HepG2 (cell line): ENCODE data around the gene ZNRD2. TPM values are rescaled to one million over a fixed set of nuclear protein-coding genes. Genes with fewer than 3 reads are reported as not detected.
A peak's percentile ranks its signal among the peaks of the same experiment; 100 is the strongest.

ENCODE experiments used
- IKZF4 ChIP-seq: sonication (generic); formaldehyde crosslinking; IDR thresholded peaks from 2 replicates; pipeline ENCODE4 v1.5.1; 2020; ENCODE audit warnings: borderline replicate concordance, mild to moderate bottlenecking, low read depth, missing genetic modification reagents; ENCODE audit errors: not compliant biosample characterization
- MAZ ChIP-seq, 2 experiments: sonication (generic) in 1 of 2; formaldehyde crosslinking in 1 of 2; IDR thresholded peaks; 2 replicates each; pipeline versions ENCODE4 v1.5.0 to v1.6.1; 2012 to 2020; ENCODE audit warnings: low read depth in 2 of 2, mild to moderate bottlenecking in 2 of 2, borderline replicate concordance in 1 of 2, improper control_type of control experiment in 1 of 2, low read length in 1 of 2, missing genetic modification reagents in 1 of 2, moderate library complexity in 1 of 2
- MIER3 ChIP-seq: IDR thresholded peaks from 2 replicates; pipeline ENCODE4 v1.6.1; 2016; ENCODE audit warnings: missing compliant biosample characterization, borderline replicate concordance
- NFE2L2 ChIP-seq: fragments of 150-350 bp; IDR thresholded peaks from 2 replicates; pipeline ENCODE4 v1.6.1; 2014; ENCODE audit warnings: low read length
- TEAD3 ChIP-seq: optimal IDR thresholded peaks from 2 replicates; pipeline ENCODE3; 2016; ENCODE audit warnings: borderline replicate concordance
- ZNF614 ChIP-seq: IDR thresholded peaks from 2 replicates; pipeline ENCODE4 v1.6.1; 2018; ENCODE audit warnings: missing biosample characterization, missing genetic modification reagents, inconsistent platforms, borderline replicate concordance
- ZNF660 ChIP-seq: sonication (generic); formaldehyde crosslinking; IDR thresholded peaks from 2 replicates; pipeline ENCODE4 v1.5.1; 2020; ENCODE audit warnings: mild to moderate bottlenecking, low read depth, missing genetic modification reagents, borderline replicate concordance
- polyA plus RNA-seq, 8 experiments: library from polyadenylated mRNA; depleted of rRNA in 3 of 8; stranded (reverse) in 7 of 8; unstranded in 1 of 8; fragments of >200 nt; fragmentation: Illumina TruSeq in 4 of 8; extraction: Trizol in 4 of 8; gene quantifications; 2 replicates each; pipeline versions ENCODE4 v1.2.1 to v1.2.3, GENCODE V29; 2011 to 2016; ENCODE audit warnings: low read depth in 4 of 8, missing spikeins in 1 of 8, mixed read lengths in 1 of 8; ENCODE audit not compliant: insufficient read depth in 1 of 8
- total RNA-seq, 5 experiments: library from RNA; depleted of rRNA; stranded (reverse); fragments of >200 nt; fragmentation: Illumina TruSeq; extraction: Trizol; gene quantifications; 2 replicates each; pipeline ENCODE4 v1.2.3, GENCODE V29; 2016; ENCODE audit warnings: low read depth in 1 of 5
- TF ChIP-seq, protein P1 (sequence below): sonication (generic); formaldehyde crosslinking; IDR thresholded peaks from 2 replicates; pipeline ENCODE4 v1.5.1; 2020; ENCODE audit warnings: mild to moderate bottlenecking, missing genetic modification reagents, moderate library complexity
- TF ChIP-seq, protein P2 (sequence below): sonication (generic); formaldehyde crosslinking; IDR thresholded peaks from 2 replicates; pipeline ENCODE4 v1.4.0; 2020; ENCODE audit warnings: missing genetic modification reagents
- TF ChIP-seq, protein P3 (sequence below): sonication (generic); formaldehyde crosslinking; IDR thresholded peaks from 2 replicates; pipeline ENCODE4 v1.8.0; 2022; ENCODE audit warnings: mild to moderate bottlenecking, missing genetic modification reagents; ENCODE audit not compliant: insufficient replicate concordance
- TF ChIP-seq, protein P4 (sequence below): sonication (generic); formaldehyde crosslinking; IDR thresholded peaks from 2 replicates; pipeline ENCODE4 v1.5.0; 2020; ENCODE audit warnings: missing genetic modification reagents, mild to moderate bottlenecking, borderline replicate concordance
- TF ChIP-seq, protein P5 (sequence below): sonication (generic); formaldehyde crosslinking; IDR thresholded peaks from 2 replicates; pipeline ENCODE4 v1.4.0; 2020; ENCODE audit warnings: missing genetic modification reagents, mild to moderate bottlenecking, borderline replicate concordance
- TF ChIP-seq, protein P6 (sequence below): sonication (generic); formaldehyde crosslinking; IDR thresholded peaks from 2 replicates; pipeline ENCODE4 v1.9.0; 2021; ENCODE audit warnings: missing genetic modification reagents, borderline replicate concordance

The ZNRD2 gene
- total and polyA plus RNA-seq, 2 of the 13 experiments (the other 11 are each of a cell fraction or from before 2014, with no cell fraction given) = 29.2 to 34.0 TPM

DNA sequence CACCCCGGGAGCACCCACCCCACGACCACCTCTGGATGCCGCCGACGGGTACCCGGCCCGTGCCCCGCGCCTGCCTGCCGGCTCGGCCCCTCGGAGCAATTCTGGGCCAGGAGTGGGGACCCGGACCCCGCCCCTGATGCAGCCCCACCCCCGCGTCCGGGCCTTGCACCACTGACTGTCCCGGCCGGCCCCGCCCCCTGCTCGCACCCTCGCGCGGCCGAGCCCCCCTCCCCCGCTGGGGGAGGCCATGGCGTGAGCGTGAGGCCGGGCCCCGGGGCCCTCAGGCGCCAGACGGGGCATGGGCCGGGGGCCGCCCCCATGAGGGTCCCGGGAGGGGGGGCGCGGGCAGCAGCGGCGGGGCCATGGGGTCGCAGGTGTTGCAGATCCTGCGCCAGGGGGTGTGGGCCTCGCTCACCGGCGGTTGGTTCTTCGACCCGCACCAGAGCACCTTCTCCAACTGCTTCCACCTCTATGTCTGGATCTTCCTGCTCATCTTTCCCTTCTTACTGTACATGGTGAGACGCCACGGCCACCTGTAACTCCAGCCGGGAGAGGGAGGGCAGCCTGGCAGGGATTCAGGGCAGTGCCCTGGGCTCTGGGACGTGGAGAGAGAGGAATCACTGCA, 45.8 kb downstream of the ZNRD2 start (continued):
- TF ChIP-seq, protein P1, sequence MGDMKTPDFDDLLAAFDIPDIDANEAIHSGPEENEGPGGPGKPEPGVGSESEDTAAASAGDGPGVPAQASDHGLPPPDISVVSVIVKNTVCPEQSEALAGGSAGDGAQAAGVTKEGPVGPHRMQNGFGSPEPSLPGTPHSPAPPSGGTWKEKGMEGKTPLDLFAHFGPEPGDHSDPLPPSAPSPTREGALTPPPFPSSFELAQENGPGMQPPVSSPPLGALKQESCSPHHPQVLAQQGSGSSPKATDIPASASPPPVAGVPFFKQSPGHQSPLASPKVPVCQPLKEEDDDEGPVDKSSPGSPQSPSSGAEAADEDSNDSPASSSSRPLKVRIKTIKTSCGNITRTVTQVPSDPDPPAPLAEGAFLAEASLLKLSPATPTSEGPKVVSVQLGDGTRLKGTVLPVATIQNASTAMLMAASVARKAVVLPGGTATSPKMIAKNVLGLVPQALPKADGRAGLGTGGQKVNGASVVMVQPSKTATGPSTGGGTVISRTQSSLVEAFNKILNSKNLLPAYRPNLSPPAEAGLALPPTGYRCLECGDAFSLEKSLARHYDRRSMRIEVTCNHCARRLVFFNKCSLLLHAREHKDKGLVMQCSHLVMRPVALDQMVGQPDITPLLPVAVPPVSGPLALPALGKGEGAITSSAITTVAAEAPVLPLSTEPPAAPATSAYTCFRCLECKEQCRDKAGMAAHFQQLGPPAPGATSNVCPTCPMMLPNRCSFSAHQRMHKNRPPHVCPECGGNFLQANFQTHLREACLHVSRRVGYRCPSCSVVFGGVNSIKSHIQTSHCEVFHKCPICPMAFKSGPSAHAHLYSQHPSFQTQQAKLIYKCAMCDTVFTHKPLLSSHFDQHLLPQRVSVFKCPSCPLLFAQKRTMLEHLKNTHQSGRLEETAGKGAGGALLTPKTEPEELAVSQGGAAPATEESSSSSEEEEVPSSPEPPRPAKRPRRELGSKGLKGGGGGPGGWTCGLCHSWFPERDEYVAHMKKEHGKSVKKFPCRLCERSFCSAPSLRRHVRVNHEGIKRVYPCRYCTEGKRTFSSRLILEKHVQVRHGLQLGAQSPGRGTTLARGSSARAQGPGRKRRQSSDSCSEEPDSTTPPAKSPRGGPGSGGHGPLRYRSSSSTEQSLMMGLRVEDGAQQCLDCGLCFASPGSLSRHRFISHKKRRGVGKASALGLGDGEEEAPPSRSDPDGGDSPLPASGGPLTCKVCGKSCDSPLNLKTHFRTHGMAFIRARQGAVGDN = peak; percentile 8; the same call in 1 of the 2 replicates
- TF ChIP-seq MIER3 (CRISPR knock-in tag) = no peak
- no peak for TF ChIP-seq IKZF4 (CRISPR knock-in tag)
- TF ChIP-seq, protein P2, sequence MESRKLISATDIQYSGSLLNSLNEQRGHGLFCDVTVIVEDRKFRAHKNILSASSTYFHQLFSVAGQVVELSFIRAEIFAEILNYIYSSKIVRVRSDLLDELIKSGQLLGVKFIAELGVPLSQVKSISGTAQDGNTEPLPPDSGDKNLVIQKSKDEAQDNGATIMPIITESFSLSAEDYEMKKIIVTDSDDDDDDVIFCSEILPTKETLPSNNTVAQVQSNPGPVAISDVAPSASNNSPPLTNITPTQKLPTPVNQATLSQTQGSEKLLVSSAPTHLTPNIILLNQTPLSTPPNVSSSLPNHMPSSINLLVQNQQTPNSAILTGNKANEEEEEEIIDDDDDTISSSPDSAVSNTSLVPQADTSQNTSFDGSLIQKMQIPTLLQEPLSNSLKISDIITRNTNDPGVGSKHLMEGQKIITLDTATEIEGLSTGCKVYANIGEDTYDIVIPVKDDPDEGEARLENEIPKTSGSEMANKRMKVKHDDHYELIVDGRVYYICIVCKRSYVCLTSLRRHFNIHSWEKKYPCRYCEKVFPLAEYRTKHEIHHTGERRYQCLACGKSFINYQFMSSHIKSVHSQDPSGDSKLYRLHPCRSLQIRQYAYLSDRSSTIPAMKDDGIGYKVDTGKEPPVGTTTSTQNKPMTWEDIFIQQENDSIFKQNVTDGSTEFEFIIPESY (CRISPR knock-in tag) = peak; percentile 11; the same call in 1 of the 2 replicates
- TF ChIP-seq, protein P3, sequence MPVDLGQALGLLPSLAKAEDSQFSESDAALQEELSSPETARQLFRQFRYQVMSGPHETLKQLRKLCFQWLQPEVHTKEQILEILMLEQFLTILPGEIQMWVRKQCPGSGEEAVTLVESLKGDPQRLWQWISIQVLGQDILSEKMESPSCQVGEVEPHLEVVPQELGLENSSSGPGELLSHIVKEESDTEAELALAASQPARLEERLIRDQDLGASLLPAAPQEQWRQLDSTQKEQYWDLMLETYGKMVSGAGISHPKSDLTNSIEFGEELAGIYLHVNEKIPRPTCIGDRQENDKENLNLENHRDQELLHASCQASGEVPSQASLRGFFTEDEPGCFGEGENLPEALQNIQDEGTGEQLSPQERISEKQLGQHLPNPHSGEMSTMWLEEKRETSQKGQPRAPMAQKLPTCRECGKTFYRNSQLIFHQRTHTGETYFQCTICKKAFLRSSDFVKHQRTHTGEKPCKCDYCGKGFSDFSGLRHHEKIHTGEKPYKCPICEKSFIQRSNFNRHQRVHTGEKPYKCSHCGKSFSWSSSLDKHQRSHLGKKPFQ = no peak
- TF ChIP-seq, protein P4, sequence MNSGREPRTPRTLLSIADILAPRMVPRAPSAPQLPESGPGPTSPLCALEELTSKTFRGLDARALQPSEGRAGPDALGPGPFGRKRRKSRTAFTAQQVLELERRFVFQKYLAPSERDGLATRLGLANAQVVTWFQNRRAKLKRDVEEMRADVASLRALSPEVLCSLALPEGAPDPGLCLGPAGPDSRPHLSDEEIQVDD = no peak
- no peak for TF ChIP-seq TEAD3 (CRISPR knock-in tag)
- TF ChIP-seq NFE2L2 = no peak
- TF ChIP-seq, protein P5, sequence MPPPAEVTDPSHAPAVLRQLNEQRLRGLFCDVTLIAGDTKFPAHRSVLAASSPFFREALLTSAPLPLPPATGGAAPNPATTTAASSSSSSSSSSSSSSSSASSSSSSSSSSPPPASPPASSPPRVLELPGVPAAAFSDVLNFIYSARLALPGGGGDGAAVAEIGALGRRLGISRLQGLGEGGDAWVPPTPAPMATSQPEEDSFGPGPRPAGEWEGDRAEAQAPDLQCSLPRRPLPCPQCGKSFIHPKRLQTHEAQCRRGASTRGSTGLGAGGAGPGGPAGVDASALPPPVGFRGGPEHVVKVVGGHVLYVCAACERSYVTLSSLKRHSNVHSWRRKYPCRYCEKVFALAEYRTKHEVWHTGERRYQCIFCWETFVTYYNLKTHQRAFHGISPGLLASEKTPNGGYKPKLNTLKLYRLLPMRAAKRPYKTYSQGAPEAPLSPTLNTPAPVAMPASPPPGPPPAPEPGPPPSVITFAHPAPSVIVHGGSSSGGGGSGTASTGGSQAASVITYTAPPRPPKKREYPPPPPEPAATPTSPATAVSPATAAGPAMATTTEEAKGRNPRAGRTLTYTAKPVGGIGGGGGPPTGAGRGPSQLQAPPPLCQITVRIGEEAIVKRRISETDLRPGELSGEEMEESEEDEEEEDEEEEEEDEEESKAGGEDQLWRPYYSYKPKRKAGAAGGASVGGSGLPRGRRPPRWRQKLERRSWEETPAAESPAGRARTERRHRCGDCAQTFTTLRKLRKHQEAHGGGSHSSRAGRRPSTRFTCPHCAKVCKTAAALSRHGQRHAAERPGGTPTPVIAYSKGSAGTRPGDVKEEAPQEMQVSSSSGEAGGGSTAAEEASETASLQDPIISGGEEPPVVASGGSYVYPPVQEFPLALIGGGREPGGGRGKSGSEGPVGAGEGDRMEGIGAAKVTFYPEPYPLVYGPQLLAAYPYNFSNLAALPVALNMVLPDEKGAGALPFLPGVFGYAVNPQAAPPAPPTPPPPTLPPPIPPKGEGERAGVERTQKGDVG (CRISPR knock-in tag) = no peak
- TF ChIP-seq ZNF660 = no peak
- TF ChIP-seq, protein P6, sequence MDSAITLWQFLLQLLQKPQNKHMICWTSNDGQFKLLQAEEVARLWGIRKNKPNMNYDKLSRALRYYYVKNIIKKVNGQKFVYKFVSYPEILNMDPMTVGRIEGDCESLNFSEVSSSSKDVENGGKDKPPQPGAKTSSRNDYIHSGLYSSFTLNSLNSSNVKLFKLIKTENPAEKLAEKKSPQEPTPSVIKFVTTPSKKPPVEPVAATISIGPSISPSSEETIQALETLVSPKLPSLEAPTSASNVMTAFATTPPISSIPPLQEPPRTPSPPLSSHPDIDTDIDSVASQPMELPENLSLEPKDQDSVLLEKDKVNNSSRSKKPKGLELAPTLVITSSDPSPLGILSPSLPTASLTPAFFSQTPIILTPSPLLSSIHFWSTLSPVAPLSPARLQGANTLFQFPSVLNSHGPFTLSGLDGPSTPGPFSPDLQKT (CRISPR knock-in tag) = no peak
- no peak for TF ChIP-seq MAZ (IDR thresholded peaks at IDR 0.05; ENCODE audit: borderline replicate concordance, low read depth, low read length)
- TF ChIP-seq MAZ (CRISPR knock-in tag; IDR thresholded peaks at IDR 0.05; ENCODE audit: low read depth) = peak; percentile 40; the same call in 1 of the 2 replicates
- 0 out of 2 replicates have a peak, but pooled peaks have one; percentile 22 for TF ChIP-seq ZNF614 (CRISPR knock-in tag)
